Endothelial cell of umbilical vein (primary cell): Measurements from ENCODE around the gene RBM8A. TPM values are rescaled to one million over a fixed set of nuclear protein-coding genes. Genes with fewer than 3 reads are reported as not detected.

Source experiments
- BruUV-seq: library from RNA; stranded (reverse); fragments of 400-500 nt; replicated peaks from 2 replicates; lab custom pipeline; 2021; lab: Mats Ljungman, UMichigan
- CTCF ChIA-PET: fragments of 300-600, 350-600 bp; sonication (Branson Sonifier 250); formaldehyde crosslinking; loops from one replicate; lab custom pipeline; 2021; ENCODE audit warnings: antibody characterized with exemption, inconsistent platforms; lab: Charles Lee
- POLR2A ChIA-PET: fragments of 300-600, 350-600 bp; sonication (Branson Sonifier 250); formaldehyde crosslinking; loops from one replicate; lab custom pipeline; 2021; ENCODE audit warnings: antibody characterized with exemption, inconsistent platforms; lab: Charles Lee
- DNase-seq: peaks from one replicate; pipeline ENCODE4 v3.0.0-alpha.2; 2011; ENCODE audit warnings: low read depth, low spot score
- FAIRE-seq: peaks from 2 replicates; lab custom pipeline; 2011; peaks lifted over from hg19 to GRCh38; lab: Jason Lieb, UNC
- H2AFZ ChIP-seq: 2 replicates; pipeline ENCODE4 v1.6.0; 2012; ENCODE audit warnings: low read depth, low read length, control low read depth, inconsistent platforms
- H3K27ac ChIP-seq: 2 replicates; pipeline ENCODE4 v1.5.1; 2011; ENCODE audit warnings: low read depth, mild to moderate bottlenecking, control low read depth, low read length, moderate library complexity; ENCODE audit not compliant: insufficient read depth
- H3K27me3 ChIP-seq, 2 experiments: 2 replicates each; pipeline versions ENCODE4 v1.6.0 to v1.6.1; 2011; ENCODE audit warnings: low read length in 2 of 2, mixed read lengths in 1 of 2; ENCODE audit not compliant: control insufficient read depth in 2 of 2, insufficient read depth in 2 of 2
- H3K36me3 ChIP-seq, 2 experiments: 2 replicates in 1 of 2; 3 replicates in 1 of 2; pipeline ENCODE4 v1.5.1; 2011; ENCODE audit warnings: low read length in 2 of 2, mild to moderate bottlenecking in 1 of 2, moderate library complexity in 1 of 2; ENCODE audit not compliant: control insufficient read depth in 2 of 2, insufficient read depth in 2 of 2; ENCODE audit errors: extremely low read depth in 1 of 2
- H3K4me1 ChIP-seq: 3 replicates; pipeline ENCODE4 v1.5.1; 2011; ENCODE audit warnings: mild to moderate bottlenecking, low read length; ENCODE audit not compliant: control insufficient read depth, insufficient read depth; ENCODE audit errors: extremely low read depth
- H3K4me2 ChIP-seq: 2 replicates; pipeline ENCODE4 v1.6.1; 2011; ENCODE audit warnings: low read length, control low read depth, mixed read lengths; ENCODE audit not compliant: insufficient read depth
- H3K4me3 ChIP-seq, 3 experiments: fragments of 200-600 bp in 1 of 3; sonication (generic), shearing (Covaris generic) in 1 of 3; replicated peaks in 1 of 3; 2 replicates each; pipeline ENCODE4 v1.5.1; 2011 to 2016; ENCODE audit warnings: control low read depth in 3 of 3, low read length in 3 of 3, mild to moderate bottlenecking in 2 of 3, inconsistent platforms in 1 of 3, low read depth in 1 of 3, moderate library complexity in 1 of 3; ENCODE audit not compliant: insufficient read depth in 1 of 3
- H3K79me2 ChIP-seq: 2 replicates; pipeline ENCODE4 v1.6.0; 2012; ENCODE audit warnings: low read length, inconsistent platforms; ENCODE audit not compliant: control insufficient read depth, insufficient read depth
- H3K9ac ChIP-seq: replicated peaks from 2 replicates; pipeline ENCODE3; 2011; ENCODE audit warnings: low read length, control low read depth; ENCODE audit not compliant: insufficient read depth; ENCODE audit errors: extremely low read depth
- H3K9me1 ChIP-seq: replicated peaks from 3 replicates; pipeline ENCODE4 v1.6.0; 2011; ENCODE audit warnings: mild to moderate bottlenecking, low read length; ENCODE audit not compliant: control insufficient read depth, insufficient read depth; ENCODE audit errors: extremely low read depth
- H3K9me3 ChIP-seq: replicated peaks from 2 replicates; pipeline ENCODE4 v1.5.1; 2012; ENCODE audit warnings: low read length, inconsistent platforms; ENCODE audit not compliant: control insufficient read depth, insufficient read depth
- H4K20me1 ChIP-seq: replicated peaks from 2 replicates; pipeline ENCODE3; 2011; ENCODE audit warnings: mild to moderate bottlenecking, low read length; ENCODE audit not compliant: control insufficient read depth, insufficient read depth; ENCODE audit errors: extremely low read depth
- EZH2 ChIP-seq: IDR thresholded peaks from 2 replicates; pipeline ENCODE4 v1.6.1; 2012; ENCODE audit warnings: borderline replicate concordance, low read depth, mild to moderate bottlenecking, moderate library complexity, low read length, inconsistent platforms; ENCODE audit not compliant: severe bottlenecking
- FOS ChIP-seq: IDR thresholded peaks from 2 replicates; pipeline ENCODE4 v1.6.1; 2011; ENCODE audit warnings: mild to moderate bottlenecking, low read length, moderate library complexity, borderline replicate concordance; ENCODE audit not compliant: insufficient read depth
- GATA2 ChIP-seq: IDR thresholded peaks from 2 replicates; pipeline ENCODE4 v1.7.0; 2011; ENCODE audit warnings: low read depth, mild to moderate bottlenecking, moderate library complexity, mixed read lengths, low read length; ENCODE audit not compliant: insufficient read length, insufficient read depth
- JUN ChIP-seq: IDR thresholded peaks from 2 replicates; pipeline ENCODE4 v1.6.1; 2011; ENCODE audit warnings: borderline replicate concordance, low read depth; ENCODE audit not compliant: insufficient read length, insufficient read depth
- MYC ChIP-seq: IDR thresholded peaks from one replicate; pipeline ENCODE4 v1.6.1; 2011; ENCODE audit warnings: mild to moderate bottlenecking, low read depth, low read length
- POLR2A ChIP-seq: IDR thresholded peaks from 2 replicates; pipeline ENCODE4 v1.6.1; 2012; ENCODE audit warnings: low read depth, mild to moderate bottlenecking, control low read depth, low read length
- POLR2AphosphoS5 ChIP-seq: IDR thresholded peaks from 2 replicates; pipeline ENCODE4 v1.6.1; 2012; ENCODE audit warnings: low read depth, mild to moderate bottlenecking, control low read depth, low read length, moderate library complexity; ENCODE audit not compliant: insufficient read depth
- dilution Hi-C: fragments of 300-500 bp; cut with MboI; formaldehyde crosslinking; loops from one replicate; pipeline ENCODE4 v1.15.0; 2019; ENCODE audit warnings: low sequenced_read_pairs; ENCODE audit not compliant: extremely low pct_ligation_motif_present
- intact Hi-C: fragments of 100-400 bp; cut with micrococcal nuclease; formaldehyde crosslinking; loops from one replicate; pipeline ENCODE4 v1.10.0; 2022
- polyA plus RNA-seq, 4 experiments: library from polyadenylated mRNA; depleted of rRNA in 3 of 4; stranded (reverse) in 3 of 4; unstranded in 1 of 4; fragments of >200 nt; gene quantifications; 2 replicates each; pipeline versions ENCODE4 v1.2.1 to v1.2.3, GENCODE V29; 2011 to 2012; ENCODE audit warnings: missing spikeins in 1 of 4
- total RNA-seq: library from RNA; stranded (reverse); gene quantifications from 2 replicates; pipeline ENCODE4 v1.2.3, GENCODE V29; 2021
- TF ChIP-seq, protein P1 (sequence below): IDR thresholded peaks from 2 replicates; pipeline ENCODE4 v1.6.1; 2011; ENCODE audit not compliant: insufficient read depth, insufficient read length
- TF ChIP-seq, protein P2 (sequence below), 2 donors: IDR thresholded peaks; 1 replicate in 1 of 2; 2 replicates in 1 of 2; pipeline ENCODE4 v1.5.1; 2011; ENCODE audit warnings: low read length in 2 of 2, mild to moderate bottlenecking in 2 of 2, moderate library complexity in 2 of 2, control low read depth in 1 of 2, inconsistent platforms in 1 of 2, low read depth in 1 of 2; ENCODE audit not compliant: insufficient read depth in 1 of 2; ENCODE audit errors: extremely low read depth in 1 of 2

RBM8A gene
- total and polyA plus RNA-seq, 2 donors (not counting 3 experiments of a cell fraction or from before 2014, with no cell fraction given): 192 to 194 TPM

DNA sequence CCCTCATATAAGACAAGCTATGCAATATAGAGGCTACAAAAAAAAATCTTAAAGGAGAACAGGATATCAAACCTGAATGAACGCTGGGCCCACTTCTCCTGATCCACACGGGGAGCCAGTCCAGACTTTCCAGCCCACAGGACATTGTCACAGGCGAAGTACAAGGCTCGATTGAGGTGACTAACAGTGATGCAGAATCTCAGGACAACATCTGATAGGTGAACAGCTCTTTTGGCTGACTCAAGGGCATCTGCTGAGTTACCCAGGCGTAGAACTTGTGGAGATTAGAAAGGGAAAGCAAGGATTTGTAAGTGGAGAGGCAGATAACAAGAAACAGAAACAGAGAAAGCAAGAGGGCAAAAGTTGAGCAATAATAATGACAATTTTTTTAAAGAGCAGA lies 10.5 kb downstream of the RBM8A start:
- DNase-seq (no peak), FAIRE-seq (no peak)
- ChIA-PET POLR2A (no interaction called here), CTCF (interaction anchor here (1.0 to 4.8 kb wide), 4 partner anchors 11 to 71 kb away, joined by 3 to 37 read pairs (median 6); partner anchors contain the start of genes NUDT17 and RBM8A)
- no peak overlapping the region for H2AFZ ChIP-seq
- H4K20me1 ChIP-seq: no peaks in the 10 kb centered on the region
- no peaks in the 10 kb centered on the region for H3K27me3 ChIP-seq
- H3K9ac ChIP-seq: no peak overlapping the region
- H3K9me1 ChIP-seq: no peaks in the 10 kb centered on the region
- H3K9me3 ChIP-seq: no peaks in the 10 kb centered on the region
- no peak overlapping the region for H3K4me2 ChIP-seq
- peaks cover 16% of the 10 kb centered on the region for H3K4me1 ChIP-seq
- intact Hi-C loops: no loop called here
- BruUV-seq: no TSS peak
- H3K4me3 ChIP-seq: no peak overlapping the region
- dilution Hi-C loops: no loop called here
- peaks cover 7% of the 10 kb centered on the region for H3K79me2 ChIP-seq
- TF ChIP-seq, protein P1, sequence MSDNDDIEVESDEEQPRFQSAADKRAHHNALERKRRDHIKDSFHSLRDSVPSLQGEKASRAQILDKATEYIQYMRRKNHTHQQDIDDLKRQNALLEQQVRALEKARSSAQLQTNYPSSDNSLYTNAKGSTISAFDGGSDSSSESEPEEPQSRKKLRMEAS: no peak
- TF ChIP-seq EZH2 (no peak), JUN (no peak), MYC (no peak), FOS (no peak), POLR2AphosphoS5 (no peak), GATA2 (no peak), POLR2A (no peak)
- TF ChIP-seq, protein P2, sequence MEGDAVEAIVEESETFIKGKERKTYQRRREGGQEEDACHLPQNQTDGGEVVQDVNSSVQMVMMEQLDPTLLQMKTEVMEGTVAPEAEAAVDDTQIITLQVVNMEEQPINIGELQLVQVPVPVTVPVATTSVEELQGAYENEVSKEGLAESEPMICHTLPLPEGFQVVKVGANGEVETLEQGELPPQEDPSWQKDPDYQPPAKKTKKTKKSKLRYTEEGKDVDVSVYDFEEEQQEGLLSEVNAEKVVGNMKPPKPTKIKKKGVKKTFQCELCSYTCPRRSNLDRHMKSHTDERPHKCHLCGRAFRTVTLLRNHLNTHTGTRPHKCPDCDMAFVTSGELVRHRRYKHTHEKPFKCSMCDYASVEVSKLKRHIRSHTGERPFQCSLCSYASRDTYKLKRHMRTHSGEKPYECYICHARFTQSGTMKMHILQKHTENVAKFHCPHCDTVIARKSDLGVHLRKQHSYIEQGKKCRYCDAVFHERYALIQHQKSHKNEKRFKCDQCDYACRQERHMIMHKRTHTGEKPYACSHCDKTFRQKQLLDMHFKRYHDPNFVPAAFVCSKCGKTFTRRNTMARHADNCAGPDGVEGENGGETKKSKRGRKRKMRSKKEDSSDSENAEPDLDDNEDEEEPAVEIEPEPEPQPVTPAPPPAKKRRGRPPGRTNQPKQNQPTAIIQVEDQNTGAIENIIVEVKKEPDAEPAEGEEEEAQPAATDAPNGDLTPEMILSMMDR (IDR thresholded peaks at IDR 0.05; ENCODE audit: extremely low read depth in 1 of 2, insufficient read depth in 1 of 2, low read depth in 1 of 2, low read length in 2 of 2): no peak
- no peak overlapping the region for H3K27ac ChIP-seq
- H3K36me3 ChIP-seq: peaks cover 5 to 8% of the 10 kb centered on the region in 2 experiments
